Hepatocyte (in vitro differentiated cells): ENCODE data around the gene CMIP. TPM values are rescaled to one million over a fixed set of nuclear protein-coding genes. Genes with fewer than 3 reads are reported as not detected.
A peak's percentile ranks its signal among the peaks of the same experiment; 100 is the strongest.

Experiments
- DNase-seq: peaks from one replicate; pipeline ENCODE4 v3.0.0-alpha.2; 2016; ENCODE audit warnings: low spot score
- H2AFZ ChIP-seq: fragments of 200-600 bp; sonication (generic); 2 replicates; pipeline ENCODE4 v1.6.0; 2016; ENCODE audit warnings: antibody characterized with exemption, mild to moderate bottlenecking
- H3K27ac ChIP-seq: fragments of 200-600 bp; sonication (generic); 2 replicates; pipeline ENCODE4 v1.5.1; 2016; ENCODE audit warnings: mild to moderate bottlenecking
- H3K27me3 ChIP-seq: fragments of 200-600 bp; sonication (generic); 2 replicates; pipeline ENCODE4 v1.6.1; 2016
- H3K36me3 ChIP-seq: fragments of 200-600 bp; sonication (generic); replicated peaks from 2 replicates; pipeline ENCODE4 v1.5.1; 2016; ENCODE audit warnings: low read depth; ENCODE audit not compliant: insufficient read depth
- H3K4me1 ChIP-seq: fragments of 200-600 bp; sonication (generic); 2 replicates; pipeline ENCODE4 v1.5.1; 2016; ENCODE audit warnings: mild to moderate bottlenecking, moderate library complexity; ENCODE audit not compliant: insufficient read depth
- H3K4me2 ChIP-seq: fragments of 200-600 bp; sonication (generic); 2 replicates; pipeline ENCODE4 v1.6.0; 2016
- H3K4me3 ChIP-seq: fragments of 200-600 bp; sonication (generic); 2 replicates; pipeline ENCODE4 v1.5.1; 2016; ENCODE audit warnings: mild to moderate bottlenecking
- H3K79me2 ChIP-seq: fragments of 200-600 bp; sonication (generic); 2 replicates; pipeline ENCODE4 v1.6.0; 2017; ENCODE audit warnings: mild to moderate bottlenecking
- H3K9me2 ChIP-seq: fragments of 200-600 bp; sonication (generic); replicated peaks from 2 replicates; pipeline ENCODE4 v1.6.0; 2017; ENCODE audit warnings: mild to moderate bottlenecking; ENCODE audit not compliant: insufficient read depth
- H3K9me3 ChIP-seq: fragments of 200-600 bp; sonication (generic); 2 replicates; pipeline ENCODE4 v1.5.1; 2016; ENCODE audit warnings: low read depth, mild to moderate bottlenecking
- H4K20me1 ChIP-seq: fragments of 200-600 bp; sonication (generic); 2 replicates; pipeline ENCODE4 v1.6.0; 2016; ENCODE audit warnings: mild to moderate bottlenecking; ENCODE audit not compliant: insufficient read depth, poor library complexity, severe bottlenecking
- EZH2 ChIP-seq: fragments of 200-600 bp; sonication (generic); IDR thresholded peaks from 2 replicates; pipeline ENCODE4 v1.6.1; 2016; ENCODE audit warnings: antibody characterized with exemption, mild to moderate bottlenecking, borderline replicate concordance
- EZH2phosphoT487 ChIP-seq: fragments of 200-600 bp; sonication (generic); IDR thresholded peaks from one replicate; pipeline ENCODE4 v1.6.1; 2018; ENCODE audit warnings: antibody characterized with exemption, mild to moderate bottlenecking, low read depth, moderate library complexity; ENCODE audit not compliant: unreplicated experiment, severe bottlenecking
- WGBS: methylation state at CpG from one replicate; pipeline ENCODE4 v1.1.6; 2016; ENCODE audit warnings: low lambda C conversion rate; ENCODE audit errors: missing lambda C conversion rate; 5-methylcytosine and 5-hydroxymethylcytosine counted together
- polyA plus RNA-seq: library from polyadenylated mRNA; unstranded; fragments of >200 nt; fragmentation: Nextera tagmentation; extraction: Ambion mirVana; gene quantifications from 2 replicates; pipeline ENCODE4 v1.2.1, GENCODE V29; 2016
- total RNA-seq: library from RNA; depleted of rRNA; stranded (reverse); fragments of >200 nt; gene quantifications from 2 replicates; pipeline ENCODE4 v1.2.3, GENCODE V29; 2014
- TF ChIP-seq, protein P1 (sequence below): fragments of 200-600 bp; sonication (generic); IDR thresholded peaks from 2 replicates; pipeline ENCODE4 v1.5.1; 2016; ENCODE audit warnings: antibody characterized with exemption, mild to moderate bottlenecking; ENCODE audit not compliant: poor library complexity

CMIP gene
- total and polyA plus RNA-seq, 2 experiments from 2014 or later, result 5.8 to 17.8 TPM

DNA sequence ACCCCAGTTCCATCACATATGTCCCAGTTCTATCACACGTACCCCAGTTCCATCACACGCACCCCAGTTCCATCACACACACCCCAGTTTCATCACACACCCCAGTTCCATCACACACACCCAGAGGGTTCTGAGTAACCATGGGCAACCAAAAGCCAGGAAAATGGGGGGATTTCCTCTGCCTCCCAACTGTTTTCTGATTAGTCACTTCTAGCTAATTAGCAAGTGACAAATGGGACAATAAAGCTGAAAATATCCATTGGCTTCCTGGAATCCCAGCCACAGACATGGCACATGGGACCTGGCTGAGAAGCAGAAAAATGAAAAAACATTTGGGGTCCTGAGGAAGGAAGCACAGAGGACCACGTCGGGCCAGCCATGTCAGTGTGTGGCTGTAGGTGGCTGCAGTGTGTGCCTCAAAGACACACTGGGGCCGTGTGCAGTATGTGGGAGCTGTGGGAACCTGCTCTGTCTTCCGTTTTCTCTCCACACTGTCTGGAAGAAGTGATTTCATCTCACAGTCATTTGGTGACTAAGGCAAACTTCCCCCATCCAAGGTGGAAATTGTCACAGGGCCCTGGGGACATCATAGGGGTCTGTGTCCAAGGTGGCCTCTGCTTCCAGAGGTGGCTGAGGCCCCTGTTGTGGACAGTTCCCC is 106.7 kb downstream of the CMIP start:
- Histone ChIP-seq H3K9me3 (no peaks in the 10 kb centered on the region), H3K79me2 (peaks cover 95% of the 10 kb centered on the region), H3K27me3 (no peaks in the 10 kb centered on the region), H3K27ac (peak overlapping the region; percentile 37), H3K4me2 (no peak overlapping the region), H3K36me3 (no peaks in the 10 kb centered on the region), H3K4me3 (no peak overlapping the region), H3K4me1 (peaks cover 16% of the 10 kb centered on the region), H3K9me2 (no peaks in the 10 kb centered on the region), H2AFZ (no peak overlapping the region), H4K20me1 (peaks cover 5% of the 10 kb centered on the region)
- TF ChIP-seq EZH2phosphoT487 (no peak), EZH2 (no peak)
- TF ChIP-seq, protein P1, sequence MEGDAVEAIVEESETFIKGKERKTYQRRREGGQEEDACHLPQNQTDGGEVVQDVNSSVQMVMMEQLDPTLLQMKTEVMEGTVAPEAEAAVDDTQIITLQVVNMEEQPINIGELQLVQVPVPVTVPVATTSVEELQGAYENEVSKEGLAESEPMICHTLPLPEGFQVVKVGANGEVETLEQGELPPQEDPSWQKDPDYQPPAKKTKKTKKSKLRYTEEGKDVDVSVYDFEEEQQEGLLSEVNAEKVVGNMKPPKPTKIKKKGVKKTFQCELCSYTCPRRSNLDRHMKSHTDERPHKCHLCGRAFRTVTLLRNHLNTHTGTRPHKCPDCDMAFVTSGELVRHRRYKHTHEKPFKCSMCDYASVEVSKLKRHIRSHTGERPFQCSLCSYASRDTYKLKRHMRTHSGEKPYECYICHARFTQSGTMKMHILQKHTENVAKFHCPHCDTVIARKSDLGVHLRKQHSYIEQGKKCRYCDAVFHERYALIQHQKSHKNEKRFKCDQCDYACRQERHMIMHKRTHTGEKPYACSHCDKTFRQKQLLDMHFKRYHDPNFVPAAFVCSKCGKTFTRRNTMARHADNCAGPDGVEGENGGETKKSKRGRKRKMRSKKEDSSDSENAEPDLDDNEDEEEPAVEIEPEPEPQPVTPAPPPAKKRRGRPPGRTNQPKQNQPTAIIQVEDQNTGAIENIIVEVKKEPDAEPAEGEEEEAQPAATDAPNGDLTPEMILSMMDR, result no peak
- WGBS, result 91% methylated on average over 6 of the region's 6 CpGs
- DNase-seq, result no peak

DNA sequence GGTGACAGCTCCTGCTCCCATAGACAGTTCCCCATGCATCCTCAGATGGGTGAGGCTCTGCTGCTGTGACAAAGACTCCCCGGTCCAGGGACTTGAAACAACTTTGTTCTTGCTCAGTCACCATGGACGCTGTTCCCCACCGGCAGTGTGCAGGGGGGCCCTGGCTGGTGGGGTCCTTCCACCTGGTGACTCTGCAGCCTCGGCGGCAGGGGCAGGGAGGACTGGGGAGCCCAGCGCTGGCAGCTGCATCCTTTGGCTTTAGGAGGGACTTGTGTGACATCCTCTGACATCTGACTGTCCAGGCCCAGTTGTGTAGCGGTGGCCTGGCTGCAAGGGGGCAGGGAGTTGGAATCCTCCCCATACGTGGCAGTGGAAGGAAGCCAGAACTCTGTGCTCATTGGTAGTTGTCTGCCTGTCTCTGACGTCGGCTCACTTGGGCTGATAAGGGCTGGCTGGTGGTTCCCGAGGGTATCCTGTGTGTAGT is 107.3 kb downstream of the CMIP start:
- peak overlapping the region; percentile 55 for H3K27ac ChIP-seq
- peak; percentile 35 for DNase-seq

DNA sequence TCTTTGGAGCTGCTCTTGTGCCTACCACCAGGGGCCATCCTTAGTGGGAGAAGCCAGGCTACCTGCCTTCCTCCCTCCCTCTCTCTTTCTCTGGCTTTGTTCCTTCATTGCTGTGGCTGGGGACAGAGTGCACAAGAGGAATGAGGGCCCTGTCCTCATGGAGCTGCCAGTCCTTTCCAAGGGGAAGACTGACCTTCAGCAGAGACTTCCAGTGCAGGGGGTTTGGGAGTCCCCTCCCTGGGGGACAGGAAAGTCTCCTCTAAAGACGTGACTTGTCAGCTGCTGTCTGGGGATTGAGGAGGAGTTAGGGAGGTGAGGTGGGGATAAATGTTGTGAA is 108.1 kb downstream of the CMIP start:
- no peak overlapping the region for H3K4me3 ChIP-seq
- no peak for TF ChIP-seq EZH2phosphoT487
- TF ChIP-seq EZH2, result no peak
- TF ChIP-seq, protein P1, result no peak
- no peak overlapping the region for H3K4me2 ChIP-seq
- WGBS, result 77% methylated on average over 1 of the region's 1 CpG
- no peak for DNase-seq
- no peaks in the 10 kb centered on the region for H3K36me3 ChIP-seq
- H4K20me1 ChIP-seq, result peaks cover 5% of the 10 kb centered on the region
- peaks cover 18% of the 10 kb centered on the region for H3K4me1 ChIP-seq
- no peaks in the 10 kb centered on the region for H3K9me2 ChIP-seq
- no peaks in the 10 kb centered on the region for H3K9me3 ChIP-seq
- H2AFZ ChIP-seq, result no peak overlapping the region
- peaks cover 95% of the 10 kb centered on the region for H3K79me2 ChIP-seq
- no peaks in the 10 kb centered on the region for H3K27me3 ChIP-seq
- H3K27ac ChIP-seq, result peak overlapping the region; percentile 55

More for the DNA sequence above, 107.3 kb downstream of the CMIP start:
- Histone ChIP-seq H3K4me2 (no peak overlapping the region), H3K36me3 (no peaks in the 10 kb centered on the region), H3K9me2 (no peaks in the 10 kb centered on the region), H3K4me3 (no peak overlapping the region), H4K20me1 (peaks cover 5% of the 10 kb centered on the region), H3K4me1 (peaks cover 16% of the 10 kb centered on the region), H3K79me2 (peaks cover 95% of the 10 kb centered on the region), H3K27me3 (no peaks in the 10 kb centered on the region), H3K9me3 (no peaks in the 10 kb centered on the region), H2AFZ (no peak overlapping the region)
- TF ChIP-seq, protein P1, result no peak
- TF ChIP-seq EZH2phosphoT487 (no peak), EZH2 (no peak)
- WGBS, result 76% methylated on average over 11 of the region's 11 CpGs
